SK-N-SH treated with all-trans-retinoic acid at 6 μM for 48 hours (cell line): ENCODE data around the gene WIPI1.

ENCODE experiments used
- ATAC-seq: fragments of 200-7000 bp; cut with Tn5 transposase; 3 replicates; pipeline ENCODE4 v1.9.1; 2020; ENCODE audit warnings: mild to moderate bottlenecking, moderate library complexity
- ARNTL ChIP-seq: fragments of 450-650 bp; formaldehyde crosslinking; IDR thresholded peaks from 2 replicates; pipeline ENCODE4 v1.5.0; 2020; ENCODE audit warnings: low read depth, mild to moderate bottlenecking, moderate library complexity, borderline replicate concordance
- BACH2 ChIP-seq: fragments of 250-450 bp; sonication (Bioruptor Pico); IDR thresholded peaks from 2 replicates; pipeline ENCODE4 v1.9.0; 2021; ENCODE audit warnings: mild to moderate bottlenecking, borderline replicate concordance
- ESRRG ChIP-seq: fragments of 250-450 bp; sonication (Bioruptor Pico); IDR thresholded peaks from 2 replicates; pipeline ENCODE4 v1.6.1; 2021; ENCODE audit warnings: mild to moderate bottlenecking
- GLIS3 ChIP-seq: fragments of 250-450 bp; sonication (Bioruptor Pico); IDR thresholded peaks from 2 replicates; pipeline ENCODE4 v1.5.0; 2020; ENCODE audit warnings: mild to moderate bottlenecking, moderate library complexity
- ISL1 ChIP-seq: fragments of 250-450 bp; sonication (Bioruptor Pico); IDR thresholded peaks from 2 replicates; pipeline ENCODE4 v2.1.2; 2022; ENCODE audit warnings: mild to moderate bottlenecking, moderate library complexity
- OSR1 ChIP-seq: fragments of 250-450 bp; sonication (Bioruptor Pico); IDR thresholded peaks from 2 replicates; pipeline ENCODE4 v1.8.0; 2022; ENCODE audit warnings: moderate library complexity, mild to moderate bottlenecking, inconsistent platforms
- PPARA ChIP-seq: fragments of 250-450 bp; sonication (Bioruptor Pico); IDR thresholded peaks from 2 replicates; pipeline ENCODE4 v1.5.0; 2020; ENCODE audit warnings: mild to moderate bottlenecking, borderline replicate concordance
- SNAI2 ChIP-seq: fragments of 250-450 bp; sonication (Bioruptor Pico); IDR thresholded peaks from 2 replicates; pipeline ENCODE4 v1.5.0; 2020; ENCODE audit warnings: mild to moderate bottlenecking, moderate library complexity
- TCF4 ChIP-seq: fragments of 250-450 bp; sonication (Bioruptor Pico); IDR thresholded peaks from 2 replicates; pipeline ENCODE4 v1.8.0; 2021; ENCODE audit warnings: mild to moderate bottlenecking, moderate library complexity, borderline replicate concordance
- TOX ChIP-seq: fragments of 250-450 bp; sonication (Bioruptor Pico); IDR thresholded peaks from 2 replicates; pipeline ENCODE4 v1.8.0; 2021; ENCODE audit warnings: mild to moderate bottlenecking, moderate library complexity, borderline replicate concordance
- ZFP3 ChIP-seq: fragments of 250-450 bp; sonication (Bioruptor Pico); IDR thresholded peaks from 2 replicates; pipeline ENCODE4 v1.5.0; 2020; ENCODE audit warnings: mild to moderate bottlenecking, moderate library complexity
- ZFP30 ChIP-seq: fragments of 450-650 bp; formaldehyde crosslinking; IDR thresholded peaks from 2 replicates; pipeline ENCODE4 v1.5.0; 2022; ENCODE audit warnings: mild to moderate bottlenecking, moderate library complexity
- ZNF565 ChIP-seq: fragments of 450-650 bp; formaldehyde crosslinking; conservative IDR thresholded peaks from 2 replicates; pipeline ENCODE4 v1.5.0; 2020; ENCODE audit warnings: low read depth, mild to moderate bottlenecking, moderate library complexity
- ZNF70 ChIP-seq: fragments of 450-650 bp; formaldehyde crosslinking; IDR thresholded peaks from 2 replicates; pipeline ENCODE4 v1.5.0; 2020; ENCODE audit warnings: mild to moderate bottlenecking, moderate library complexity
- ZNF8 ChIP-seq: fragments of 450-650 bp; formaldehyde crosslinking; IDR thresholded peaks from 2 replicates; pipeline ENCODE4 v1.5.0; 2020; ENCODE audit warnings: mild to moderate bottlenecking, moderate library complexity
- TF ChIP-seq, protein P1 (sequence below): fragments of 250-450 bp; sonication (Bioruptor Pico); IDR thresholded peaks from 2 replicates; pipeline ENCODE4 v1.8.0; 2020; ENCODE audit warnings: mild to moderate bottlenecking, moderate library complexity, borderline replicate concordance
- TF ChIP-seq, protein P2 (sequence below): fragments of 250-450 bp; sonication (Bioruptor Pico); IDR thresholded peaks from 2 replicates; pipeline ENCODE4 v1.5.0; 2020; ENCODE audit warnings: mild to moderate bottlenecking, moderate library complexity
- TF ChIP-seq, protein P3 (sequence below): fragments of 250-450 bp; sonication (Bioruptor Pico); IDR thresholded peaks from 2 replicates; pipeline ENCODE4 v1.5.1; 2021; ENCODE audit warnings: mild to moderate bottlenecking, moderate library complexity
- TF ChIP-seq, protein P4 (sequence below): fragments of 250-450 bp; sonication (Bioruptor Pico); IDR thresholded peaks from 2 replicates; pipeline ENCODE4 v1.5.1; 2020; ENCODE audit warnings: low read depth, mild to moderate bottlenecking, moderate library complexity

Gene WIPI1

DNA sequence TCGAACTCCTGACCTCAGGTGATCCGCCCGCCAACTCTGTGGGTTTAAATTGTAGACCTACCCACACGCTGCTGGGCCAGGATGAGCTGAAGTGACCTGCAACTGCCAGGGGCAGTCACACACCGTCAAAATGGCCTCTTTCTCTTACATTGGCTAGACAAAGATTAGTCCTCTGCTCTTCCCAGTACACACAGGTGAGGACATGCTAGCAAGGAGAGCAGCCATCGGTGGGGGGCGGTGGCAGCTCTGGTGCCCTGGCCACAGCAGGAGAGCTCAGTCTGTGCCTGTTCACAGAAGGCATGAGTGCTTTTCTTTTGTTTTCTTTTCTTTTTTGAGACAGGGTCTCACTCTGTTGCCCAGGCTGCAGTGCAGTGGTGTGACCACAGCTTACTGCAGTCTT lies 29.7 kb downstream of the WIPI1 start:
- no peak for ATAC-seq
- TF ChIP-seq, protein P1, sequence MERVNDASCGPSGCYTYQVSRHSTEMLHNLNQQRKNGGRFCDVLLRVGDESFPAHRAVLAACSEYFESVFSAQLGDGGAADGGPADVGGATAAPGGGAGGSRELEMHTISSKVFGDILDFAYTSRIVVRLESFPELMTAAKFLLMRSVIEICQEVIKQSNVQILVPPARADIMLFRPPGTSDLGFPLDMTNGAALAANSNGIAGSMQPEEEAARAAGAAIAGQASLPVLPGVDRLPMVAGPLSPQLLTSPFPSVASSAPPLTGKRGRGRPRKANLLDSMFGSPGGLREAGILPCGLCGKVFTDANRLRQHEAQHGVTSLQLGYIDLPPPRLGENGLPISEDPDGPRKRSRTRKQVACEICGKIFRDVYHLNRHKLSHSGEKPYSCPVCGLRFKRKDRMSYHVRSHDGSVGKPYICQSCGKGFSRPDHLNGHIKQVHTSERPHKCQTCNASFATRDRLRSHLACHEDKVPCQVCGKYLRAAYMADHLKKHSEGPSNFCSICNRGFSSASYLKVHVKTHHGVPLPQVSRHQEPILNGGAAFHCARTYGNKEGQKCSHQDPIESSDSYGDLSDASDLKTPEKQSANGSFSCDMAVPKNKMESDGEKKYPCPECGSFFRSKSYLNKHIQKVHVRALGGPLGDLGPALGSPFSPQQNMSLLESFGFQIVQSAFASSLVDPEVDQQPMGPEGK (CRISPR knock-in tag) = no peak
- no peak for TF ChIP-seq GLIS3 (CRISPR knock-in tag)
- TF ChIP-seq, protein P2, sequence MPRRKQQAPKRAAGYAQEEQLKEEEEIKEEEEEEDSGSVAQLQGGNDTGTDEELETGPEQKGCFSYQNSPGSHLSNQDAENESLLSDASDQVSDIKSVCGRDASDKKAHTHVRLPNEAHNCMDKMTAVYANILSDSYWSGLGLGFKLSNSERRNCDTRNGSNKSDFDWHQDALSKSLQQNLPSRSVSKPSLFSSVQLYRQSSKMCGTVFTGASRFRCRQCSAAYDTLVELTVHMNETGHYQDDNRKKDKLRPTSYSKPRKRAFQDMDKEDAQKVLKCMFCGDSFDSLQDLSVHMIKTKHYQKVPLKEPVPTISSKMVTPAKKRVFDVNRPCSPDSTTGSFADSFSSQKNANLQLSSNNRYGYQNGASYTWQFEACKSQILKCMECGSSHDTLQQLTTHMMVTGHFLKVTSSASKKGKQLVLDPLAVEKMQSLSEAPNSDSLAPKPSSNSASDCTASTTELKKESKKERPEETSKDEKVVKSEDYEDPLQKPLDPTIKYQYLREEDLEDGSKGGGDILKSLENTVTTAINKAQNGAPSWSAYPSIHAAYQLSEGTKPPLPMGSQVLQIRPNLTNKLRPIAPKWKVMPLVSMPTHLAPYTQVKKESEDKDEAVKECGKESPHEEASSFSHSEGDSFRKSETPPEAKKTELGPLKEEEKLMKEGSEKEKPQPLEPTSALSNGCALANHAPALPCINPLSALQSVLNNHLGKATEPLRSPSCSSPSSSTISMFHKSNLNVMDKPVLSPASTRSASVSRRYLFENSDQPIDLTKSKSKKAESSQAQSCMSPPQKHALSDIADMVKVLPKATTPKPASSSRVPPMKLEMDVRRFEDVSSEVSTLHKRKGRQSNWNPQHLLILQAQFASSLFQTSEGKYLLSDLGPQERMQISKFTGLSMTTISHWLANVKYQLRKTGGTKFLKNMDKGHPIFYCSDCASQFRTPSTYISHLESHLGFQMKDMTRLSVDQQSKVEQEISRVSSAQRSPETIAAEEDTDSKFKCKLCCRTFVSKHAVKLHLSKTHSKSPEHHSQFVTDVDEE (CRISPR knock-in tag) = no peak

DNA sequence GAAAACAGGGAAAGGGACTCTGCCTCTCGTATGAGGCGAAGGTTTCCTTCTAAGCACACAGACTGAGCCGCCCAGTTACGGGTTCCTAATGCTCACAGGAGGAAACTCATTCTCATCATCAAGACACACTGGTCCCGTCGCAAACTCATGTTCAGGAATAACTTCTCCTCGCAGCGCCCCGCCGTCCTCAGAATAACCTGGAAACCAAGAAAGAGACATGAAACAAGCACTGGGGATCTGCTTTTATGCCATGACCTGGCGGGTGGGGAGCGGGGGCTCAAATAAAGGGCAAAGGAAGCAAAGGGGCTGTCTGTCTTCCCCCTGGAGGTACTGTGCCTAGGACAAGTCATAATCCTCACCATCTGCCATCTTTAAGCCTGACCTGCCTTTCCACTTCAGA lies 31.3 kb downstream of the WIPI1 start:
- TF ChIP-seq, protein P2 (CRISPR knock-in tag) = no peak
- TF ChIP-seq TOX (no peak), ISL1 (no peak), PPARA (CRISPR knock-in tag) (no peak)
- no peak for ATAC-seq

DNA sequence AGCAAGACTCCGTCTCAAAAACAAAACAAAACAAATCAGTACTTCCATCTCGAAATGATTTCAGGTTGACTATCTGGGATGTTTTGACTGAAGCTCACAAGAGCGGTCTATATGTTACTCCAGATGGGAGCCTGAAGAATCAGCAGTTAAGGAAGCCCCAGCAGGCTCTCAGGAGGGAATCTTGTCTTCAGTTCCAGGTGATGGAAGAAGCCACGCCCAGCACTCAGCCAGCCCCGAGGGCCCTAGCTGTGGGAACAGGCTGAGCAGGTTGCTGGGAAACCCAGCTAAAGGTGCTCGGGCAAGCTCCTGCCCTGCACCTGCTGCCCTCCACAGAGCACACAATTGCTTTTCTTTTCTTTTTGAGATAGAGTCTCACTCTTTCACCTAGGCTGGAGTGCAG lies 32.4 kb downstream of the WIPI1 start:
- no peak for TF ChIP-seq ZFP3 (CRISPR knock-in tag)
- TF ChIP-seq ARNTL (CRISPR knock-in tag) = no peak
- ATAC-seq = no peak

DNA sequence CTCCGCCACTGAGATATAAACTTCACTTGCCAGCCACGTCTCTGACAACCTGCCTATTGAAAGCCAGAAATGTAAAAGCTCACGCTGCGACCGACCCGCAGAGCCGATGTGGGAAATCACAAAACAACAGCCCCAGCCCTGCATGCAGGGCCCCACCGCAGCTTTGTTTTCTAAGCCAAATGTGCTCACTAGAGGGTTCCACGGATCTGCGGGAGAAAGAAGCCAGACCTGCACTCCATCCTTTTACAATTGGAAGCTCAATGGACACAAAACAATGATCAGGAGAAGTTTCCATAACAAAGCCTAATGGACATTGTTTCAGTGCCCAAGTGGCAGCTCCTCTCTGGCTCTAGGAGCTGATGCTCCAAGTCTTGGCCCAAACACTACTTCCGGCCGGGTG lies 33.1 kb downstream of the WIPI1 start:
- ATAC-seq = no peak
- TF ChIP-seq ZNF565 (no peak), SNAI2 (CRISPR knock-in tag) (no peak), ESRRG (no peak), ARNTL (CRISPR knock-in tag) (no peak), ZFP30 (CRISPR knock-in tag) (no peak)
- TF ChIP-seq, all 23 proteins: peak for 0

DNA sequence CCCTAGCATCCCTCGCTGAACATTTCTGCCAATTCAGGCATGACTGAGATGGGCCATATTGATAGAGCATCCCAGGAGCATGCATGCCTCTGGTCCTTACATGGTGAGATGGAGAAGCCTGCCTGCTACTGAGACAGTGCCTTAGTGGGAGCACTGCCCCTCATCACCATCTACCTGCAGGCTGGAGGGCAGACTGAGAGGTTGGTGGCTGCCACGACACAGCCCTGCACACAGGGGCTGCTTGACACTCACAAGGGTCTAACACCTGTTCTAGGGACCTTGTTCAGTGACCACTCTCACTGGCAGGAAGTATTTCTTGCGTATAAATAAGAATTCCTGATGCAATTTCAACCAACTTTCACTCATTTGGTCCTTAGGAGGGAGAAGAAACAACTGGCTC lies 34.0 kb downstream of the WIPI1 start:
- no peak for ATAC-seq
- TF ChIP-seq OSR1 (CRISPR knock-in tag) = no peak
- no peak for TF ChIP-seq PPARA (CRISPR knock-in tag)
- TF ChIP-seq ZFP3 (CRISPR knock-in tag) = no peak
- TF ChIP-seq ESRRG = no peak
- TF ChIP-seq, protein P3, sequence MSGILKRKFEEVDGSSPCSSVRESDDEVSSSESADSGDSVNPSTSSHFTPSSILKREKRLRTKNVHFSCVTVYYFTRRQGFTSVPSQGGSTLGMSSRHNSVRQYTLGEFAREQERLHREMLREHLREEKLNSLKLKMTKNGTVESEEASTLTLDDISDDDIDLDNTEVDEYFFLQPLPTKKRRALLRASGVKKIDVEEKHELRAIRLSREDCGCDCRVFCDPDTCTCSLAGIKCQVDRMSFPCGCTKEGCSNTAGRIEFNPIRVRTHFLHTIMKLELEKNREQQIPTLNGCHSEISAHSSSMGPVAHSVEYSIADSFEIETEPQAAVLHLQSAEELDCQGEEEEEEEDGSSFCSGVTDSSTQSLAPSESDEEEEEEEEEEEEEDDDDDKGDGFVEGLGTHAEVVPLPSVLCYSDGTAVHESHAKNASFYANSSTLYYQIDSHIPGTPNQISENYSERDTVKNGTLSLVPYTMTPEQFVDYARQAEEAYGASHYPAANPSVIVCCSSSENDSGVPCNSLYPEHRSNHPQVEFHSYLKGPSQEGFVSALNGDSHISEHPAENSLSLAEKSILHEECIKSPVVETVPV (CRISPR knock-in tag) = no peak
- TF ChIP-seq ZFP30 (CRISPR knock-in tag) = no peak
- TF ChIP-seq, protein P4, sequence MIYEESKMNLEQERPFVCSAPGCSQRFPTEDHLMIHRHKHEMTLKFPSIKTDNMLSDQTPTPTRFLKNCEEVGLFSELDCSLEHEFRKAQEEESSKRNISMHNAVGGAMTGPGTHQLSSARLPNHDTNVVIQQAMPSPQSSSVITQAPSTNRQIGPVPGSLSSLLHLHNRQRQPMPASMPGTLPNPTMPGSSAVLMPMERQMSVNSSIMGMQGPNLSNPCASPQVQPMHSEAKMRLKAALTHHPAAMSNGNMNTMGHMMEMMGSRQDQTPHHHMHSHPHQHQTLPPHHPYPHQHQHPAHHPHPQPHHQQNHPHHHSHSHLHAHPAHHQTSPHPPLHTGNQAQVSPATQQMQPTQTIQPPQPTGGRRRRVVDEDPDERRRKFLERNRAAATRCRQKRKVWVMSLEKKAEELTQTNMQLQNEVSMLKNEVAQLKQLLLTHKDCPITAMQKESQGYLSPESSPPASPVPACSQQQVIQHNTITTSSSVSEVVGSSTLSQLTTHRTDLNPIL = no peak
- TF ChIP-seq TOX = no peak
- no peak for TF ChIP-seq ISL1
- no peak for TF ChIP-seq BACH2 (CRISPR knock-in tag)
- no peak for TF ChIP-seq ZNF8 (CRISPR knock-in tag)
- TF ChIP-seq, protein P1 (CRISPR knock-in tag) = no peak
- no peak for TF ChIP-seq TCF4
- TF ChIP-seq ZNF70 = no peak
- no peak for TF ChIP-seq SNAI2 (CRISPR knock-in tag)
